ENCODE data around the gene FAM168A. TPM values are rescaled to one million over a fixed set of nuclear protein-coding genes. Genes with fewer than 3 reads are reported as not detected.

FAM168A gene
- total and polyA plus RNA-seq, 2 donors: 29.0 to 31.4 TPM

GRCh38 chr11:73389134-73389525 is 208.8 kb downstream of the FAM168A start:
- DNase-seq (ENCODE audit: extremely low spot score): no peak
- no peaks in the 10 kb centered on the region for H3K4me1 ChIP-seq (ENCODE audit: insufficient read depth)
- no peak overlapping the region for H3K27ac ChIP-seq (ENCODE audit: low read depth)
- no peak overlapping the region for H3K4me3 ChIP-seq (ENCODE audit: low read depth, low read length)
- WGBS: 87% methylated on average over 6 of the region's 6 CpGs
- no peaks in the 10 kb centered on the region for H3K36me3 ChIP-seq (ENCODE audit: insufficient read depth)

GRCh38 chr11:73388265-73389133 is 209.4 kb downstream of the FAM168A start:
- DNase-seq (ENCODE audit: extremely low spot score): no peak
- H3K4me1 ChIP-seq (ENCODE audit: insufficient read depth): no peaks in the 10 kb centered on the region
- no peak overlapping the region for H3K4me3 ChIP-seq (ENCODE audit: low read depth, low read length)
- WGBS: 81% methylated on average over 23 of the region's 23 CpGs
- no peak overlapping the region for H3K27ac ChIP-seq (ENCODE audit: low read depth)
- H3K36me3 ChIP-seq (ENCODE audit: insufficient read depth): no peaks in the 10 kb centered on the region

- H3K4me1 ChIP-seq (ENCODE audit: insufficient read depth): no peaks in the 10 kb centered on the region
Observed at GRCh38 chr11:73387594-73388264, 210.2 kb downstream of the FAM168A start.

GRCh38 chr11:73386546-73386945 is 211.4 kb downstream of the FAM168A start:
- no peak overlapping the region for H3K27ac ChIP-seq (ENCODE audit: low read depth)
- H3K4me1 ChIP-seq (ENCODE audit: insufficient read depth): no peaks in the 10 kb centered on the region
- WGBS: 93% methylated on average over 8 of the region's 8 CpGs

More at GRCh38 chr11:73387594-73388264, 210.2 kb downstream of the FAM168A start:
- Histone ChIP-seq H3K36me3 (ENCODE audit: insufficient read depth) (no peaks in the 10 kb centered on the region), H3K4me3 (ENCODE audit: low read depth, low read length) (no peak overlapping the region), H3K27ac (ENCODE audit: low read depth) (no peak overlapping the region)
- WGBS: 76% methylated on average over 21 of the region's 21 CpGs
- DNase-seq (ENCODE audit: extremely low spot score): no peak

GRCh38 chr11:73386016-73386415 is 211.9 kb downstream of the FAM168A start:
- WGBS: 78% methylated on average over 8 of the region's 8 CpGs
- Histone ChIP-seq H3K4me3 (ENCODE audit: low read depth, low read length) (no peak overlapping the region), H3K27ac (ENCODE audit: low read depth) (no peak overlapping the region), H3K36me3 (ENCODE audit: insufficient read depth) (no peaks in the 10 kb centered on the region), H3K4me1 (ENCODE audit: insufficient read depth) (no peaks in the 10 kb centered on the region)
- no peak for DNase-seq (ENCODE audit: extremely low spot score)

More at GRCh38 chr11:73386546-73386945, 211.4 kb downstream of the FAM168A start:
- Histone ChIP-seq H3K36me3 (ENCODE audit: insufficient read depth) (no peaks in the 10 kb centered on the region), H3K4me3 (ENCODE audit: low read depth, low read length) (no peak overlapping the region)
- no peak for DNase-seq (ENCODE audit: extremely low spot score)

- H3K4me1 ChIP-seq (ENCODE audit: insufficient read depth): no peaks in the 10 kb centered on the region
- no peak overlapping the region for H3K4me3 ChIP-seq (ENCODE audit: low read depth, low read length)
- no peak overlapping the region for H3K27ac ChIP-seq (ENCODE audit: low read depth)
- no peaks in the 10 kb centered on the region for H3K36me3 ChIP-seq (ENCODE audit: insufficient read depth)
- DNase-seq (ENCODE audit: extremely low spot score): no peak
- 62% methylated on average over 21 of the region's 21 CpGs for whole genome bisulfite sequencing
Observed at GRCh38 chr11:73384872-73385689, 212.8 kb downstream of the FAM168A start.

GRCh38 chr11:73384531-73384871 is 213.4 kb downstream of the FAM168A start:
- H3K4me3 ChIP-seq (ENCODE audit: low read depth, low read length): no peak overlapping the region
- H3K4me1 ChIP-seq (ENCODE audit: insufficient read depth): no peaks in the 10 kb centered on the region
- no peak for DNase-seq (ENCODE audit: extremely low spot score)
- WGBS: 77% methylated on average over 4 of the region's 4 CpGs
- H3K36me3 ChIP-seq (ENCODE audit: insufficient read depth): no peaks in the 10 kb centered on the region
- H3K27ac ChIP-seq (ENCODE audit: low read depth): no peak overlapping the region

GRCh38 chr11:73384125-73384441 is 213.8 kb downstream of the FAM168A start:
- 90% methylated on average over 7 of the region's 7 CpGs for WGBS
- Histone ChIP-seq H3K4me3 (ENCODE audit: low read depth, low read length) (no peak overlapping the region), H3K36me3 (ENCODE audit: insufficient read depth) (no peaks in the 10 kb centered on the region), H3K27ac (ENCODE audit: low read depth) (no peak overlapping the region), H3K4me1 (ENCODE audit: insufficient read depth) (no peaks in the 10 kb centered on the region)
- DNase-seq (ENCODE audit: extremely low spot score): no peak

GRCh38 chr11:73383249-73384124 is 214.4 kb downstream of the FAM168A start:
- Histone ChIP-seq H3K36me3 (ENCODE audit: insufficient read depth) (no peaks in the 10 kb centered on the region), H3K27ac (ENCODE audit: low read depth) (no peak overlapping the region), H3K4me3 (ENCODE audit: low read depth, low read length) (no peak overlapping the region), H3K4me1 (ENCODE audit: insufficient read depth) (no peaks in the 10 kb centered on the region)
- 61% methylated on average over 9 of the region's 9 CpGs for WGBS
- DNase-seq (ENCODE audit: extremely low spot score): no peak

- Histone ChIP-seq H3K27ac (ENCODE audit: low read depth) (no peak overlapping the region), H3K4me3 (ENCODE audit: low read depth, low read length) (no peak overlapping the region), H3K36me3 (ENCODE audit: insufficient read depth) (no peaks in the 10 kb centered on the region), H3K4me1 (ENCODE audit: insufficient read depth) (no peaks in the 10 kb centered on the region)
- 85% methylated on average over 3 of the region's 3 CpGs for WGBS
- DNase-seq (ENCODE audit: extremely low spot score): no peak
Observed at GRCh38 chr11:73382747-73383146, 215.2 kb downstream of the FAM168A start.

GRCh38 chr11:73382183-73382582 is 215.7 kb downstream of the FAM168A start:
- H3K4me3 ChIP-seq (ENCODE audit: low read depth, low read length): no peak overlapping the region
- H3K27ac ChIP-seq (ENCODE audit: low read depth): no peak overlapping the region
- H3K36me3 ChIP-seq (ENCODE audit: insufficient read depth): no peaks in the 10 kb centered on the region
- WGBS: 95% methylated on average over 7 of the region's 7 CpGs
- no peak for DNase-seq (ENCODE audit: extremely low spot score)
- no peaks in the 10 kb centered on the region for H3K4me1 ChIP-seq (ENCODE audit: insufficient read depth)

GRCh38 chr11:73381589-73381988 is 216.3 kb downstream of the FAM168A start:
- whole genome bisulfite sequencing: 80% methylated on average over 6 of the region's 6 CpGs
- Histone ChIP-seq H3K4me3 (ENCODE audit: low read depth, low read length) (no peak overlapping the region), H3K36me3 (ENCODE audit: insufficient read depth) (no peaks in the 10 kb centered on the region), H3K4me1 (ENCODE audit: insufficient read depth) (no peaks in the 10 kb centered on the region), H3K27ac (ENCODE audit: low read depth) (no peak overlapping the region)
- no peak for DNase-seq (ENCODE audit: extremely low spot score)

GRCh38 chr11:73380897-73381410 is 217.0 kb downstream of the FAM168A start:
- no peaks in the 10 kb centered on the region for H3K4me1 ChIP-seq (ENCODE audit: insufficient read depth)
- H3K36me3 ChIP-seq (ENCODE audit: insufficient read depth): no peaks in the 10 kb centered on the region
- H3K27ac ChIP-seq (ENCODE audit: low read depth): no peak overlapping the region
- 92% methylated on average over 4 of the region's 4 CpGs for WGBS
- DNase-seq (ENCODE audit: extremely low spot score): no peak
- H3K4me3 ChIP-seq (ENCODE audit: low read depth, low read length): no peak overlapping the region

Data from urinary bladder (tissue), 4 donors.